HepG2 (cell line): Measurements from ENCODE around the gene PKD2L1. TPM values are rescaled to one million over a fixed set of nuclear protein-coding genes. Genes with fewer than 3 reads are reported as not detected.

ENCODE experiments used
- EP300 ChIP-seq, 3 experiments: sonication (generic) in 1 of 3; formaldehyde crosslinking in 1 of 3; IDR thresholded peaks; 2 replicates each; pipeline versions ENCODE4 v1.5.1 to v1.6.1; 2011 to 2020; ENCODE audit warnings: low read depth in 2 of 3, low read length in 2 of 3, borderline replicate concordance in 1 of 3, improper control_type of control experiment in 1 of 3, mild to moderate bottlenecking in 1 of 3, missing genetic modification reagents in 1 of 3, moderate library complexity in 1 of 3
- HOXA3 ChIP-seq: sonication (generic); formaldehyde crosslinking; IDR thresholded peaks from 2 replicates; pipeline ENCODE4 v1.5.0; 2020; ENCODE audit warnings: missing genetic modification reagents
- SKIL ChIP-seq: sonication (generic); formaldehyde crosslinking; IDR thresholded peaks from 2 replicates; pipeline ENCODE4 v1.8.0; 2022; ENCODE audit warnings: missing genetic modification reagents, mild to moderate bottlenecking, moderate library complexity, borderline replicate concordance
- SMC3 ChIP-seq: IDR thresholded peaks from 2 replicates; pipeline ENCODE4 v1.6.1; 2011; ENCODE audit warnings: low read length, improper control_type of control experiment
- XRCC5 ChIP-seq: fragments of 200-400 bp; formaldehyde crosslinking; optimal IDR thresholded peaks from 2 replicates; pipeline ENCODE3; 2017; ENCODE audit warnings: mild to moderate bottlenecking, low read length
- ZBTB38 ChIP-seq: sonication (generic); formaldehyde crosslinking; IDR thresholded peaks from 2 replicates; pipeline ENCODE4 v1.5.1; 2020; ENCODE audit warnings: mild to moderate bottlenecking, missing genetic modification reagents
- ZNF292 ChIP-seq: sonication (generic); formaldehyde crosslinking; IDR thresholded peaks from 2 replicates; pipeline ENCODE4 v1.8.1; 2022; ENCODE audit warnings: mild to moderate bottlenecking, low read depth, missing genetic modification reagents, borderline replicate concordance
- ZNF362 ChIP-seq: sonication (generic); formaldehyde crosslinking; IDR thresholded peaks from 2 replicates; pipeline ENCODE4 v1.4.0; 2020; ENCODE audit warnings: missing genetic modification reagents, mild to moderate bottlenecking, borderline replicate concordance
- ZNF609 ChIP-seq: sonication (generic); formaldehyde crosslinking; IDR thresholded peaks from 2 replicates; pipeline ENCODE4 v1.4.0; 2020; ENCODE audit warnings: mild to moderate bottlenecking, missing genetic modification reagents, borderline replicate concordance
- polyA plus RNA-seq, 8 experiments: library from polyadenylated mRNA; depleted of rRNA in 3 of 8; stranded (reverse) in 7 of 8; unstranded in 1 of 8; fragments of >200 nt; fragmentation: Illumina TruSeq in 4 of 8; extraction: Trizol in 4 of 8; gene quantifications; 2 replicates each; pipeline versions ENCODE4 v1.2.1 to v1.2.3, GENCODE V29; 2011 to 2016; ENCODE audit warnings: low read depth in 4 of 8, missing spikeins in 1 of 8, mixed read lengths in 1 of 8; ENCODE audit not compliant: insufficient read depth in 1 of 8
- total RNA-seq, 5 experiments: library from RNA; depleted of rRNA; stranded (reverse); fragments of >200 nt; fragmentation: Illumina TruSeq; extraction: Trizol; gene quantifications; 2 replicates each; pipeline ENCODE4 v1.2.3, GENCODE V29; 2016; ENCODE audit warnings: low read depth in 1 of 5
- TF ChIP-seq, protein P1 (sequence below): sonication (generic); formaldehyde crosslinking; IDR thresholded peaks from 2 replicates; pipeline ENCODE4 v1.5.0; 2020; ENCODE audit warnings: mild to moderate bottlenecking, missing genetic modification reagents, borderline replicate concordance
- TF ChIP-seq, protein P2 (sequence below): sonication (generic); IDR thresholded peaks from 2 replicates; pipeline ENCODE4 v1.6.1; 2016; ENCODE audit warnings: low read depth, borderline replicate concordance

The PKD2L1 gene
- total and polyA plus RNA-seq, 2 of the 13 experiments (the other 11 are each of a cell fraction or from before 2014, with no cell fraction given): 0.07 to 0.15 TPM

- TF ChIP-seq SKIL (0 out of 2 replicates have a peak, but pooled peaks have one; percentile 52), HOXA3 (CRISPR knock-in tag) (no peak), ZNF362 (CRISPR knock-in tag) (peak; percentile 31; the same call in 1 of the 2 replicates), SMC3 (peak; percentile 91), EP300 (IDR thresholded peaks at IDR 0.05; ENCODE audit: low read depth in 2 of 2, low read length in 2 of 2) (peak in 1 of 2 experiments; percentile 32; a peak in 1 of 4 replicates), EP300 (CRISPR knock-in tag; IDR thresholded peaks at IDR 0.05; ENCODE audit: borderline replicate concordance) (peak; percentile 24; the same call in 1 of the 2 replicates), ZNF292 (CRISPR knock-in tag) (peak; percentile 24; the same call in 1 of the 2 replicates), XRCC5 (peak; percentile 77), ZBTB38 (peak; percentile 27; the same call in 1 of the 2 replicates), ZNF609 (CRISPR knock-in tag) (peak; percentile 13; the same call in 1 of the 2 replicates)
- TF ChIP-seq, protein P1, sequence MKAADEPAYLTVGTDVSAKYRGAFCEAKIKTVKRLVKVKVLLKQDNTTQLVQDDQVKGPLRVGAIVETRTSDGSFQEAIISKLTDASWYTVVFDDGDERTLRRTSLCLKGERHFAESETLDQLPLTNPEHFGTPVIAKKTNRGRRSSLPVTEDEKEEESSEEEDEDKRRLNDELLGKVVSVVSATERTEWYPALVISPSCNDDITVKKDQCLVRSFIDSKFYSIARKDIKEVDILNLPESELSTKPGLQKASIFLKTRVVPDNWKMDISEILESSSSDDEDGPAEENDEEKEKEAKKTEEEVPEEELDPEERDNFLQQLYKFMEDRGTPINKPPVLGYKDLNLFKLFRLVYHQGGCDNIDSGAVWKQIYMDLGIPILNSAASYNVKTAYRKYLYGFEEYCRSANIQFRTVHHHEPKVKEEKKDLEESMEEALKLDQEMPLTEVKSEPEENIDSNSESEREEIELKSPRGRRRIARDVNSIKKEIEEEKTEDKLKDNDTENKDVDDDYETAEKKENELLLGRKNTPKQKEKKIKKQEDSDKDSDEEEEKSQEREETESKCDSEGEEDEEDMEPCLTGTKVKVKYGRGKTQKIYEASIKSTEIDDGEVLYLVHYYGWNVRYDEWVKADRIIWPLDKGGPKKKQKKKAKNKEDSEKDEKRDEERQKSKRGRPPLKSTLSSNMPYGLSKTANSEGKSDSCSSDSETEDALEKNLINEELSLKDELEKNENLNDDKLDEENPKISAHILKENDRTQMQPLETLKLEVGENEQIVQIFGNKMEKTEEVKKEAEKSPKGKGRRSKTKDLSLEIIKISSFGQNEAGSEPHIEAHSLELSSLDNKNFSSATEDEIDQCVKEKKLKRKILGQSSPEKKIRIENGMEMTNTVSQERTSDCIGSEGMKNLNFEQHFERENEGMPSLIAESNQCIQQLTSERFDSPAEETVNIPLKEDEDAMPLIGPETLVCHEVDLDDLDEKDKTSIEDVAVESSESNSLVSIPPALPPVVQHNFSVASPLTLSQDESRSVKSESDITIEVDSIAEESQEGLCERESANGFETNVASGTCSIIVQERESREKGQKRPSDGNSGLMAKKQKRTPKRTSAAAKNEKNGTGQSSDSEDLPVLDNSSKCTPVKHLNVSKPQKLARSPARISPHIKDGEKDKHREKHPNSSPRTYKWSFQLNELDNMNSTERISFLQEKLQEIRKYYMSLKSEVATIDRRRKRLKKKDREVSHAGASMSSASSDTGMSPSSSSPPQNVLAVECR (CRISPR knock-in tag): peak; percentile 62; the same call in 1 of the 2 replicates
- TF ChIP-seq, protein P2, sequence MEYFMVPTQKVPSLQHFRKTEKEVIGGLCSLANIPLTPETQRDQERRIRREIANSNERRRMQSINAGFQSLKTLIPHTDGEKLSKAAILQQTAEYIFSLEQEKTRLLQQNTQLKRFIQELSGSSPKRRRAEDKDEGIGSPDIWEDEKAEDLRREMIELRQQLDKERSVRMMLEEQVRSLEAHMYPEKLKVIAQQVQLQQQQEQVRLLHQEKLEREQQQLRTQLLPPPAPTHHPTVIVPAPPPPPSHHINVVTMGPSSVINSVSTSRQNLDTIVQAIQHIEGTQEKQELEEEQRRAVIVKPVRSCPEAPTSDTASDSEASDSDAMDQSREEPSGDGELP: peak; percentile 48
Observed at GRCh38 chr10:100341953-100342626, 12.1 kb upstream of the PKD2L1 start (continued).
